SK-N-SH (cell line): ENCODE data around the gene BSX.

ENCODE experiments used
- CTCF ChIP-seq: fragments of 200-600 bp; sonication (generic); IDR thresholded peaks from 2 replicates; pipeline ENCODE4 v1.6.1; 2017; ENCODE audit warnings: antibody characterized with exemption, mild to moderate bottlenecking, moderate library complexity
- ELF1 ChIP-seq: IDR thresholded peaks from 2 replicates; pipeline ENCODE4 v1.4.0; 2012
- EZH2phosphoT487 ChIP-seq: fragments of 200-600 bp; sonication (generic); IDR thresholded peaks from 2 replicates; pipeline ENCODE4 v1.6.1; 2017; ENCODE audit warnings: low read depth, mixed run types, mild to moderate bottlenecking, antibody characterized with exemption, moderate library complexity, borderline replicate concordance
- FOSL2 ChIP-seq: IDR thresholded peaks from 2 replicates; pipeline ENCODE4 v1.4.0; 2012; ENCODE audit warnings: low read depth, mild to moderate bottlenecking, moderate library complexity, borderline replicate concordance
- FOXM1 ChIP-seq: IDR thresholded peaks from 2 replicates; pipeline ENCODE4 v1.4.0; 2012; ENCODE audit warnings: low read depth, mild to moderate bottlenecking
- MXI1 ChIP-seq: IDR thresholded peaks from 2 replicates; pipeline ENCODE4 v1.6.1; 2012; ENCODE audit warnings: mild to moderate bottlenecking, low read depth, low read length, improper control_type of control experiment
- POLR2AphosphoS5 ChIP-seq: IDR thresholded peaks from 2 replicates; pipeline ENCODE4 v1.6.1; 2012; ENCODE audit warnings: low read depth, low read length
- RAD21 ChIP-seq: IDR thresholded peaks from 2 replicates; pipeline ENCODE4 v1.6.1; 2012; ENCODE audit warnings: mild to moderate bottlenecking, low read length
- RXRA ChIP-seq: IDR thresholded peaks from 2 replicates; pipeline ENCODE4 v1.4.0; 2012; ENCODE audit warnings: low read depth, mild to moderate bottlenecking, borderline replicate concordance
- SIN3A ChIP-seq: IDR thresholded peaks from 2 replicates; pipeline ENCODE4 v1.6.1; 2012; ENCODE audit warnings: low read depth, mild to moderate bottlenecking, low read length, moderate library complexity, borderline replicate concordance
- TAF1 ChIP-seq: IDR thresholded peaks from 2 replicates; pipeline ENCODE4 v1.6.1; 2012; ENCODE audit warnings: low read depth, mild to moderate bottlenecking, low read length, moderate library complexity, borderline replicate concordance
- USF2 ChIP-seq: fragments of 150-350 bp; IDR thresholded peaks from 2 replicates; pipeline ENCODE4 v1.6.1; 2017; ENCODE audit warnings: antibody characterized with exemption, low read length, low read depth, borderline replicate concordance
- TF ChIP-seq, protein P1 (sequence below): IDR thresholded peaks from 2 replicates; pipeline ENCODE4 v1.6.1; 2012; ENCODE audit warnings: mild to moderate bottlenecking, low read depth, low read length, moderate library complexity

- TF ChIP-seq FOSL2 (no peak), FOXM1 (no peak), CTCF (no peak), EZH2phosphoT487 (no peak), TAF1 (no peak), RXRA (no peak), RAD21 (no peak), SIN3A (no peak), USF2 (no peak), ELF1 (no peak), POLR2AphosphoS5 (no peak), MXI1 (no peak)
- TF ChIP-seq, protein P1, sequence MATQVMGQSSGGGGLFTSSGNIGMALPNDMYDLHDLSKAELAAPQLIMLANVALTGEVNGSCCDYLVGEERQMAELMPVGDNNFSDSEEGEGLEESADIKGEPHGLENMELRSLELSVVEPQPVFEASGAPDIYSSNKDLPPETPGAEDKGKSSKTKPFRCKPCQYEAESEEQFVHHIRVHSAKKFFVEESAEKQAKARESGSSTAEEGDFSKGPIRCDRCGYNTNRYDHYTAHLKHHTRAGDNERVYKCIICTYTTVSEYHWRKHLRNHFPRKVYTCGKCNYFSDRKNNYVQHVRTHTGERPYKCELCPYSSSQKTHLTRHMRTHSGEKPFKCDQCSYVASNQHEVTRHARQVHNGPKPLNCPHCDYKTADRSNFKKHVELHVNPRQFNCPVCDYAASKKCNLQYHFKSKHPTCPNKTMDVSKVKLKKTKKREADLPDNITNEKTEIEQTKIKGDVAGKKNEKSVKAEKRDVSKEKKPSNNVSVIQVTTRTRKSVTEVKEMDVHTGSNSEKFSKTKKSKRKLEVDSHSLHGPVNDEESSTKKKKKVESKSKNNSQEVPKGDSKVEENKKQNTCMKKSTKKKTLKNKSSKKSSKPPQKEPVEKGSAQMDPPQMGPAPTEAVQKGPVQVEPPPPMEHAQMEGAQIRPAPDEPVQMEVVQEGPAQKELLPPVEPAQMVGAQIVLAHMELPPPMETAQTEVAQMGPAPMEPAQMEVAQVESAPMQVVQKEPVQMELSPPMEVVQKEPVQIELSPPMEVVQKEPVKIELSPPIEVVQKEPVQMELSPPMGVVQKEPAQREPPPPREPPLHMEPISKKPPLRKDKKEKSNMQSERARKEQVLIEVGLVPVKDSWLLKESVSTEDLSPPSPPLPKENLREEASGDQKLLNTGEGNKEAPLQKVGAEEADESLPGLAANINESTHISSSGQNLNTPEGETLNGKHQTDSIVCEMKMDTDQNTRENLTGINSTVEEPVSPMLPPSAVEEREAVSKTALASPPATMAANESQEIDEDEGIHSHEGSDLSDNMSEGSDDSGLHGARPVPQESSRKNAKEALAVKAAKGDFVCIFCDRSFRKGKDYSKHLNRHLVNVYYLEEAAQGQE, result no peak
These were observed 50.1 kb downstream of the BSX start for GRCh38 chr11:122931510-122931909.
